NCI-H2196 treated with DMSO at 0.1 percent for 48 hours (cell line): Measurements from ENCODE around the gene INF2.

Experiments
- DNase-seq: peaks from one replicate; lab custom pipeline; 2025; ENCODE audit not compliant: unreplicated experiment; lab: John Stamatoyannopoulos, UW

Gene INF2

DNA sequence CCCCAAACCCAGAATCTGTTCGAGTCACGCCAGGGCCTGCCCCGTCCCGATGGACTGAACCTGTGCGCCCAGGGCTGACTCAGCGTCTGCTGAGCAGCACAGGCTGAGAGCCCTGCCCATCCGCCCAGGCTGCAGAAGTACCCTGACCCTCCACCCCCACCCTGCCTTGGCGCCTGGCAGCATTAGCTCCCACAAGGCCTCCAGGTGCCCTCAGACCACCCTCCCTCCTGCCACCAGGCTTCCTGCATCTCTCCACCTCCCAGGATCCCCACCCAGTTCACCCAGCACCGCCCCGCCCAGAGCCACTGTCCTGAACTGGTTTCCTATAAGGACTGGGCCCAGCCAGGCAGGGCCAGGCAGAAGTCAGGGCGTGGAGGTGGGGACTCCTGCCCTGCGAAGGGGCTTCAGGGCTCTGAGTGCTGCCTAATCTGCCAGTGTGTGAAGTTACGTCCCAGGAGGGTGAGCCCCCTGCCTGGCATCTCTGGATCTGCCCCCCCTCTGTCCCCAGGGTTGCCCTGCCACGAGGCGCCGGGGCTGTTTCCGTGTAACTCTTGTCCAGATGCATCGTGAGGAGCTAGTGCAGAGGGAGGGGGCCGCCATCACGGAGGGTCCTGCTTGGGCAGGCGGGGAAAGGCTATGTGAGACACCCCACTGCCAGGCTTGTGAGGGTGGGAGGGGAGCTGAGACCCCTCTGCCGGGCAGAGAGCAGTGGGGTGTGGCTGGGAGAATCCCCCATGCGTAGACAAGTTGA is 43.7 kb downstream of the INF2 start:
- no peak for DNase-seq

DNA sequence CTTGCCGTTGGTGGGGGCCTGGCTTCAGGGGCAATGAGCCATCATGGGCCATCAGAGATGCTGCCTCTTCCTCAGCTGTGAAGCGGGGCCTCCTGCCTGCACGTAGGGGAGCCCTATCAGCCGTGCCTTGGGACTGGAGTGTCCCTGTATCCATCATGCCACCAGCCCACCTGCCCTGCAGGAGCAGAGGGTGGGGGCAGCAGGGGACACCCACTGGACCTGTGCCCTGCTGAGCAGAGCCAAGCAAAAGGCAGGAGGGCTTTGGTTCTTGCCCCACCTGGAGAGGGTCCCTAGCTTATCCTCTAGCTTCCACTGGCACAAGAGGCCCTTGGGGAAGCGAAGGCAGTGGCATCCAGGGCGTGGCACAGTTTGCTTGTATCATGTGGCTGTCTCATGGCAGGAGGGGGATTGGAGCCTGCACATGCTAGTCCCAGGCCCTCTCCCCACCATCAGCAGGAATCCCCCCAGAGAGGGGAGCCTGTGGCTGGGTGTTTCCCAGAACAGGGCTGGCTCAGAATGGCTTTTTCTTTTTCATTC is 44.7 kb downstream of the INF2 start:
- DNase-seq = no peak

DNA sequence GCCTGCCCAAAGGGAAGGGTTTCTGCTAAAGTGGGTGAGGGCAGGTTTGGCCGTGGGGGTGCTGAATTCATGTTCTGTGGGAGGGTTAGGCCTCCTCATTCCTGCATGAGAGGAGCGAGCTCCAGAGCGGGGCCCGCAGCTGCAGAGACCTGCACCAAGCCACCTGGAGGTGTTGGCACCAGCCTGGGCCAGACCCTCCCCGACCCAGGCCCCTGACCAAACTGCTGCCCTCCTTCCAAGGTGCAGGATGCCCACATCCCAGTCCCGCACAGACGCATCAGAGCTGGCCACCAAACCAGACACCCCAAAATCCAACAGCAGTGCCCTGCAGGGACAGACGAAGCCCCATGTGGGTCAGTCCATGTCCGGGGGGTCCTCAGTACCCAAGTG is 45.2 kb downstream of the INF2 start:
- no peak for DNase-seq

DNA sequence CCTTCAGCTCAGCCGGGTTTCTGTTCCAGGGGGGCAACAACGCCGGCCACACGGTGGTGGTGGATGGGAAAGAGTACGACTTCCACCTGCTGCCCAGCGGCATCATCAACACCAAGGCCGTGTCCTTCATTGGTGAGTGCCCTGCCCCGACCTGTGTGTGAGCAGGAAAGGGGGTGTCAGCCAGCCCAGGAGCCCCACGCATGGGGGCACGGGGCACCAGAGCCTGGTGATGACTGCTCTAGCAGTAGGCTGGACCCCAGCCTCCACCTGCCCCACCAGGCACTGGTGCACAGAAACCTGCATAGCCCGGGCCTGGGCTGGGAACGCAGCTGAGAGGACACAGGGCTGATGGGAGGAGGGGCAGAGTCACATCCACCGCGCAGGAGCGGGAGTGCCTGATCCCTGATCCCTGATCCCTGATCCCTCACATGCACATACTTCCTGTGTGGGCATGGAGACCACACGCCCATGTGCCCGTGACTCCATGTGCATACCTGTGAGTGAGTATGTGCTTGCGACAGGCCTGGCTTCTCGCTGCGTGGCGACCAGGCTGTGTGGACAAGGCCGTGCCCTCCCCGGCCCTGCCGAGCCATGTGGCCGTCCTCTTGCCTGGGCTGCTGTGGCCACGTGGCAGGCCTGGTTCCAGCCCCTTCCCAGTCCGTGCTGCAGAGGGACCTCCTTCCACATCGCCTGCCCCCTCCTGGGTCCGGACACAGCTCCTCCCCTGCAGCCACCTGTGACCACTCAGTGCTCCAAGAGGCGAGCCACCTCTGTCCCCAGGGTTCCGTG is 45.8 kb downstream of the INF2 start:
- no peak for DNase-seq

DNA sequence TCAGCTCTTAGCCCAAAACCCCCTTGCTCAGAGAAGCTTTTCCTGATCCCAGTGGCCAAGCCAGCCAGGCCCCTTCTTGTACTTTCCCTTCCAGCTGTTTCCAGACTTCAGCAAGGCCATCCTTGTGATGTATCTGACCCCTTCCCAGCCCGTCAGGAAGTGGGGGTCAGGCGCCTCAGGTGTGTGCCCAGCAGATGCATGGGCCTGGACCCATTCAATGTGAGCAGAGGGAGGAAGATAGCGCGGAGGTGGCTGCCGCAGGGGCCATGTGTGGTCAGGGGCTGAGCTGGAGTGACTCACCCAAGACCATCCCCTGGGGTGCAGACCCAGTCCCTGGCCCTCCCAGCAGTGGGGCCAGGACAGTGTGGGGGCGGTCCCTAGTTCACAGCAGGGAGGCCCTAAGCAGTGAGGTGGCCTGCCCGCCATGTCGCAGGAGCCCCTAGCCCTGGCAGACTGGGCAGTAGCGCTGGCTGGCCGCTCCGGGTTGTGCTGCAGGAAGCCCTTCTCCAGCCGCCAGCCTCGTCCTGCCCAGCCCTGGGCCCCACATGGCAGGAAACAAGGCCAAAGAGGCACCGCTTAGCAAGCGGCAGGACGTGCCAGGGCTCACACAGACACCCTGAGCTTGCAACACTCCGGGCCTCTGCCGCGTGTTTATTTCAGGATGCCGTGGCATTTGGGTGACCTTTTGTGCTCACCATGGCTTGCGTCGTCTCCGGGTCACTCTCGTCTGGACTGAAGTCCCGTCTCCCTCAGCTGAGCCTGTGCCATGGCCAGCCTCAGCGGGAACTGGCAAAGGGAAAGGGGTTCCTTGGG is 46.6 kb downstream of the INF2 start:
- no peak for DNase-seq

DNA sequence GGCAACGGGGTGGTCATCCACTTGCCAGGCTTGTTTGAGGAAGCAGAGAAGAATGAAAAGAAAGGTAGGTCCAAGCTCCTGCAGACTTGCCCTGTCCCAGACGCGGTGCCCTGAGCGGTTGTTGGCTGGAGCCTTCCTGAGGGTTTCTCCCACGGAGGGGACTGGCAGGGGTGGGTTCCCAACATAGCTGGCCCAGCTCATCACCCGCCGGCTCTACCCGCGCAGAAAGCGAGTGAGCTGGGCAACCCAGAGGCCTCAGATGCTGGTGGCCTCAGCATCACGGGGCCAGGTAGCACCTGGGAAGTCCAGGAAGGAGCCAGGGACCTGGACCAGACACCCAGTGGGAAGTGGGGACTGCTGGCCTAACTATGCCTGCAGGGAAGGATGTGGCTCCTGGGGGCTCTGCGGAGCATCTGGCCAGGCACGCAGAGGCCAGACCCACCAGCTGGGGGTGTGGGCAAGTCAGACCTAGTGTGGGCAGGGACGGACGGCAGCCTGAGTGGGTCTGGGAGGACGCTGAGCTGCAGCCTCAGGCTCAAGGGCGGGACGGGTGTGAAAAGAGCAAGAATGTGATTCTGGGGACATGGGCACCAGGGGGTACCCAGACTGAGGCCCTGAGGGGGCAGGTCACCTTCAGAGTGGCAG is 49.1 kb downstream of the INF2 start:
- DNase-seq = no peak

DNA sequence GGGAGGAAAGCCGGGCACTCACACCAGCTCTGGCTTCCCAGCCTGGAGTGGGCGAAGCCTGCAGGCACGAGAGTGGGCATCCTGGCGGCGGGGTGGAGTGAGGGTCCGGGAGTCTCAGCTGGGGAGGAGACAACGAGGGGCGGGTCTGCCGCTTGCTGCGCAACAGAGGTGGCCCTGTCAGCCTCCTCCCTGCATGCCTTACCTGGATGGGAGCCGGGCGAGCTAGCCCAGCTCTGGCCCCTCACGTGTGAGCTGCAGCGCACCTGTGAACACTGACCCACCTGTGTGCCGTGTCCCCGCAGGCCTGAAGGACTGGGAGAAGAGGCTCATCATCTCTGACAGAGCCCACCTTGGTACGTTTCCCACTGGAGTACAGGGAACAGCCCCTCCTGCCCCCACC is 49.6 kb downstream of the INF2 start:
- DNase-seq = no peak

DNA sequence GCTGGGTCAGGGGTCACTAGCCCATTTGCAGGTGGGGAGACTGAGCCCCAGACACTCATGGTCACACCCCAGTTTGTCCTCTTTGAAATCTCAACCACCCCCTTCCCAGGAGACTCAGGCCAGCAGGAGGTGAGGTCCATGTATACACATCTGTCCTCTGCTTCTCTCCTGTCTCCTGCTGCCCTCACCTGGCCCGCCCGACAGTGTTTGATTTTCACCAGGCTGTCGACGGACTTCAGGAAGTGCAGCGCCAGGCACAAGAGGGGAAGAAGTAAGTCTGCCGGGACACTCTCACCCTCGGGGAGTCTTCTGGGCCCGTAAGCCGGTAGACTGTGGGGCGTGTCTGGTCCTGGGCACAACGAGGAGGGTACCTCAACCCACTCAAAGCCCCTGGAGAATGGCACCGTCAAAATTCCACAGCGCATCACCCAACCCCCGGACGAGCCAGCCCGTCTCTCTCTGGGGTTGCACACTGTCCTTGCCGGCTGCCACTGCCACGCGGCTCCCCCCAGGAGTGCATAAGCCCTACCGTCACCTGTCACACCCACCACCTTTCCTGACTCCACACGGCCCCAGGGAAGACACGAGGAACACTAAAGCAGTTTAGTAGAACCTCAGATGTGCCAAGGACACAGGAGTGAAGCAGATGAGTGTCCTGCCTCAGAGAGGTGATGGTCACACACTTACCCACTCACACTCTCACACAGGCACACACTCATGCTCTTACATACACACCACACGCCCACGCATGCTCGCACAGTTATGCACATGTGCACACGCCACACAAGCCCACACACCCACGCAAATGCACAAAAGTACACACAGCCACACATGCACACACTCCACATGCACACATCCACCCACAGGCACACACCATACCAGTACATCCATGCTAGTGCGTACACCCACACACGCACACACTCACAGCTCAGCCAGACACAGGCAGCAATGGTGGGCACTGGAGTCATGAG is 50.4 kb downstream of the INF2 start:
- DNase-seq = no peak

DNA sequence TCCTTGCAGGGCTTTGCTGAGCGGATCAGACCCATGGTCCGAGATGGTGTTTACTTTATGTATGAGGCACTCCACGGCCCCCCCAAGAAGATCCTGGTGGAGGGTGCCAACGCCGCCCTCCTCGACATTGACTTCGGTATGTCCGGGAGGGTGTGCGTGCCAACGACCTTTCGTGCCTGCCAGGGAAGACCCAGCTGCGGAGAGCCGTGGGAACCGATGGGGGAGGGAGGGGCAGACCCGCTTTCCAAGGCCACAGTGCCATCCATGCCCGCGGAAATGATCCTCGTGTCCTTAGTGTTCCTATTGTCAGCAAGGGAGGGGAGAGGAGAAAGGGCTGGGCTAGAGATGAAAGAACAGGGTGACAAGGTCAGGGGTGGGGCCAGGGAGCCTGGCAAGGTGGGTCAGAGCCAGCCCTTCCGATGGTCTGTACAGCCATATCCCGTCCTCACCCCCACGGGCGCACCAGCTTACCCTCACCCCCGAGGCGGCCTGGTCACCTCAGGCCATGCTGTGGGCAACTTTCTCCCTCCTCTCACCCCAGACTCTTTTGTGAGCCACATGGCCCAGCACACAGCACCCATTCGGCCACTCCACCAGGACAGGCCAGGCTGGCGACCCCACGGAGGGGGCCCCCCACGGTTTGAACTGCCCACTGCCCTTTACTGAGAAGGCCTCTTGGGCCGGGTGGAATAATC is 51.8 kb downstream of the INF2 start:
- DNase-seq = no peak

DNA sequence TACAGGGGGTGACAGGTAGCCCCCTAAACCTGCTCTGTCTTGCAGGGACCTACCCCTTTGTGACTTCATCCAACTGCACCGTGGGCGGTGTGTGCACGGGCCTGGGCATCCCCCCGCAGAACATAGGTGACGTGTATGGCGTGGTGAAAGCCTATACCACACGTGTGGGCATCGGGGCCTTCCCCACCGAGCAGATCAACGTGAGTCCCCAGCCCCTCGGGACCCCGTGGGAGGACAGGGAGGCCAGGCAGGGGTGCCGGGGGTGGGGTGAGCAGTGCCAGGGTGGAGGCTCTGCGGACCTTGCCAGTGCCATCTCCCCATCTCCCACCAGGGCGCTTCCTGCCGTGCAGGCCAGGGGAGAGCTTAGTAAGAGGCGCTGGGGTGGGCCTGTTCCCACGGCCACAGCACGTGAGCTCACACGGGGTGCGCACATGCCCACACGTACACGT is 52.4 kb downstream of the INF2 start:
- DNase-seq = no peak

DNA sequence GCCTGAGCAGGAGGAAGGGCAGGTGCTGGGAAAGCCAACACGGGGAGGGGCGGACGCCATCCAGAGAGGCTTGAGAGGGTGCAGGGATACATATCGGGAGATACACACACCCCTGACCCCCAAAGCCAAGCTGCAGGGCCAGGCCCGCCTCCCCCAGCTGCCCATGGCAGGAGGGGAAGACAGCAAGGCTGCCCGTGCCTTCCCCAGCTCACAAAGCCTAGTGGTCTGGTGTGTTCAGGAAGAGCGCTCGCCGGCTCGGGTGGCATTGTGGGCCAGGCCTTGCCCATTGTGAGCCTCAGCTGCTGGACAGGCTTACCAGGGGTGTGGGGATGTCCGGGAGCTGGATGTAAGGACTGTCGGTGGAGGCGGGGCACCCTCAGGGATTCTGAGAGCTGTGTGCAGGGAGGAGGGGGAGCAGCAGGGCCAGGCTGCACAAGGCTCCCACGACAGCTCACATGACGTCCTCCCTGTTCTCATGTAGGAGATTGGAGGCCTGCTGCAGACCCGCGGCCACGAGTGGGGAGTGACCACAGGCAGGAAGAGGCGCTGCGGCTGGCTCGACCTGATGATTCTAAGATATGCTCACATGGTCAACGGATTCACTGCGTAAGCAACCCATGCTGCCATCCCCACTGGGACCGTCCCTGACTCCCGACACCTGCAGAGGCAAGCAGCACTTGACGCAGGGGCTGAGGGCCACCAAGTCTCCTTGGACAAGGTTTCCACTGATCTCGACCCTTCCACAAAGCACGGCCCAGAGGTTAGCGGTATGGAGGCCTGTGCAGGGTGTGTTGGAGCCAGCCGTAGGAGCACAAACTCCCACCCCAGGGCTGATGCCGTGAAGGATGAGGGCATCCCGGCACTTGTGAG is 53.4 kb downstream of the INF2 start:
- DNase-seq = no peak

DNA sequence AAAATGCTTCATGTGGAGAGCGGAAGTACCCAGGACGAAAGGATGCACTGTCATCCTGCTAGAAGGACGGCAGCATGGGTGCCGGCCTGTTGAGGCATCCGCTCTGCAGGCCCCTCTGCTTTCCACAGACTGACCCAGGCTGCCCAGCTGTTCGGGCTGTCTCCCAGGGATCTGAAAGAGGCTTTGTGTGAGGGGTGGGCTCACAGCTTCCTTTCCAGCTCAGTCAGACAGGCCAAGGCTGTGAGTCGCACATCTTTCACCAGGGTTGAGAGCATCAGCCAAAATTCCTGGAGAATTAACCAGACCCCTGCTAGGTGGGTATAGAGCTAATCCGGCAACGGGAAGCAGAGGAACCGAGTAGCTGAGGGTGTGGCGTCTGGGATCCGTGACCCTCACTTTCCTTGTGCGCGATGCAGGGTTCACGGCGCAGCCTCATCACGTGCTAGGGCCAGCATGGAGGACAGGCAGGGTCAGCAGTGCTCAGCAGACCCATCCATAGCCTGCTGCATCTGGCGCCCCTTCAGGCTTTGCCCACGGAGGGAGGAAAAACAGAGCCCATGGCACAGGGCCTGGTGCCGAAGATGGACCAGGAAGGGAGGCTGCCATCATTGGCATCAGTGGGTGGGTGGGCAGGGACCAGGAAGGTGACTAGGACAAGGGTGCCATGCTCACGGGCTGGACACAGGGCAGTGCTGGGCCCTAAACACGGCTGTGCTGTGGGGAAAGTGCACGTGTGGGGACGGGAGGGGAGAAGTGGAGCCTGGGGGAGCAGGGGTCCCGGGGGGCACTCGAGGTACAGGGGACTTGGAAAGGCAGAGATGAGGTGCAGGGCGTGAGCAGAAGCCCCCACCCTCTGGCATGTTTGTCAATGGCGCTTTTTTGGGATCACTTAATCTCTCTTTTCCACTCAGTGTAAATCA is 54.3 kb downstream of the INF2 start:
- DNase-seq = no peak

DNA sequence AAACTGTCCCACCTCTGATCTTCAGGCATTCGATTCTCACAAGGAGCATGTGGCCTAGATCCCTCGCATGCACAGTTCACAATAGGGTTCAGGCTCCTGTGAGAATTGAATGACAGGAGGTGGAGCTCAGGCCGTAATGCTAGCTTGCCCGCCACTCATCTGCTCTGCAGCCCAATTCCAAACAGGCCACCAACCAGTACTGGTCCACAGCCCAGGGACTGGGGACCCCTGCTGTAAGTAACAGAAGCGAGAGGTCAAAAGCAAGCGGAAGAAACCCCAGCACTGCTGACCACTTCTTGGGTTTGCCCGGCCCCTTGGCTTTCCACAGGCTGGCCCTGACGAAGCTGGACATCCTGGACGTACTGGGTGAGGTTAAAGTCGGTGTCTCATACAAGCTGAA is 55.1 kb downstream of the INF2 start:
- DNase-seq = no peak

DNA sequence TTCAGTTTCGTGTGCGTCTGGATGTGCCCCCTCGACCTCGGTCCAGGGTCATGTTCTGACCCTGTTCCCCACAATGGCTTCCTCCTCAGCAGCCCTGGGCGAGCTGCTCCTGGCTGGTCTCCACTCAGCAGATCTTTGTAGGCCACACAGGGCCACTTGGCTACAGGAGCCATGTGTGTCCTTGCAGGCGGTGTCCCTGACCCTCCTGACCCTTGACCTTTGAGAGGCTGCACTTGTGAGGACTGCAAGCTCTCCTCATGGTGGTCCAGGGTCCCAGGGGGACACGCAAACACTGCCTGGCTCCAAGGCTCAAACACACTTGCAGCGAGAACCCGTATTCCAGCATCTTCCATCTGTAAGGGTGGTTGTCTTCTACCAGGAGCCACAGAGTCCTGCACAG is 56.0 kb downstream of the INF2 start:
- no peak for DNase-seq

DNA sequence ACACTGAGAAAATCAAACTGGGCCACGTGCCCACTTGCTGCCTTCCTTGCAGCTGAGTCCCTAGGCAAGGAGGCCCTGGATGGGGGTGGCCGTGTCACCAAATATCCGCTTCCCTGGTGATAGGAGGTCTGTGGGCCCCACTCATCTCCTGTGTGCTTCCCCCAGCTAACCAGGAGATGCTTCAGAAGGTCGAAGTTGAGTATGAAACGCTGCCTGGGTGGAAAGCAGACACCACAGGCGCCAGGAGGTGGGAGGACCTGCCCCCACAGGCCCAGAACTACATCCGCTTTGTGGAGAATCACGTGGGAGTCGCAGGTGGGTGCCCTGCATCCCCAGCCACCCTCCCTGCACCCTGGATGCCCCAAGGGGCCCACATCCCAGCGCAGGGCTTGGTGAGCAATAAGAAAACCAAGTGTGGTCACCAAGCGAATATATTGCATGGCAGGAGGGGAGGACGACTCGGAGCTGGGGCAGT is 56.7 kb downstream of the INF2 start:
- no peak for DNase-seq

DNA sequence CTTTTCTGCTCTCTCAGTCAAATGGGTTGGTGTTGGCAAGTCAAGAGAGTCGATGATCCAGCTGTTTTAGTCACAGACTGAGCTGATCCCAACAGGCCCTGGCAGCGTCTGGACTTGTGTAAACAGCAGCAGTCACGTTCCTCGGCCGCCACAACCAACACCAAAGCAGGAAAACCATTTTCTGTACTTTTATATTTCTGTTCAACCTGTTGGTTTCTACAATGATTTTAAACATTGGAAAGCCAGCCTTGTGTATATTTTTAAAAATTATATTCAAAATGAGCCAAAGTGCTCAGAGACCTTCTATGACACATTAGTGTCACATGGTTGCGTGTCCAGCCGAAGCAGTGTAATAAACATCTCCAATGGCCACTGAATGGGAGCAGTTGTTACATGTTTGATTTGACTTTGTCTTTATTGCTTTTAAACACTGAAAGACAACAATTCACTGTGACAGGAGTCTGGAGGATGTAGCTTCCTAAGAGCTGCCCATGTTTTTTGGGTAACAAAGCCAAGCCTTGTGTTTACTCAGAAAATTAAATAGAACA is 57.6 kb downstream of the INF2 start:
- DNase-seq = no peak

DNA sequence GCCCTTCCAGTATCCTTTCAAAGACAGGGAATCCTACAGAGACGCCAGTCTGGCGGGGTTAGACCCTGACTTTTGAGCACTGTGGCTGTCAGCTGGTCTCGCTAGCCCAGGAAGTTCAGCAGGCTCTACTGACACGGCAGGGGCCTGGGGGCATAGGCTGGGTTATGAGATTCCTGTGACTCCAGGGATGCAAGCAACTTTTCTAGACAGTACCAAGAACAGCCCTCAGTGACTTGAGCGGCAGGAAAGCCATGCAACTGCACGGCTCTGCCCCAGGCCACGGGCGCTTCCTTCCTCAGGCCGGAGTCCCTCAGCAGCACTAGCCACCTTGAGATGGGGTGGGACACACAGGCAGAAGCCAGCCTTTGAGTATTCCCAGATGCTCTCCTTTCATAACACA is 58.5 kb downstream of the INF2 start:
- no peak for DNase-seq
